ENCODE results near the gene VPS11. TPM values are rescaled to one million over a fixed set of nuclear protein-coding genes. Genes with fewer than 3 reads are reported as not detected.
"Not testable (repeated sequence)": the region's sequence is repeated elsewhere in the genome, so short reads cannot be mapped to it uniquely, and the experiment has no call there.

VPS11 gene
- total RNA-seq, 1 donor from 2014 or later = 42.6 TPM

DNA sequence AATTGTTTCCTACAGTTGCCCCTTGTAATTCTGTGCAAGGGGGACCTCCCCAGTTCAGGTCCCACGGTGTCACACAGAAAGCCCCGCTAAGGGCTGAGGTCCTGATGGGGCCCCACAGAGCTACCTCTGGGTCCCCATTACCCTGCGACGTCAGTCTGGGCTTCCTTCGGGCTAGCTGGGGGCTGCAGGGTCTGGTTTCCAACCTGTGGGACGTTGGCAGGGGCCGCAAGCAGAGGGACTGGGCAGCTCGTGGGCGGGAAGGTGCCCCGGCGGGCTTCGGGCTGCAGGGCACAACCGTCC lies 37.6 kb upstream of the VPS11 start:
- no peaks in the 10 kb centered on the region for H3K27me3 Mint-ChIP-seq (ENCODE audit: unreplicated experiment)
- TF ChIP-seq, protein P1, sequence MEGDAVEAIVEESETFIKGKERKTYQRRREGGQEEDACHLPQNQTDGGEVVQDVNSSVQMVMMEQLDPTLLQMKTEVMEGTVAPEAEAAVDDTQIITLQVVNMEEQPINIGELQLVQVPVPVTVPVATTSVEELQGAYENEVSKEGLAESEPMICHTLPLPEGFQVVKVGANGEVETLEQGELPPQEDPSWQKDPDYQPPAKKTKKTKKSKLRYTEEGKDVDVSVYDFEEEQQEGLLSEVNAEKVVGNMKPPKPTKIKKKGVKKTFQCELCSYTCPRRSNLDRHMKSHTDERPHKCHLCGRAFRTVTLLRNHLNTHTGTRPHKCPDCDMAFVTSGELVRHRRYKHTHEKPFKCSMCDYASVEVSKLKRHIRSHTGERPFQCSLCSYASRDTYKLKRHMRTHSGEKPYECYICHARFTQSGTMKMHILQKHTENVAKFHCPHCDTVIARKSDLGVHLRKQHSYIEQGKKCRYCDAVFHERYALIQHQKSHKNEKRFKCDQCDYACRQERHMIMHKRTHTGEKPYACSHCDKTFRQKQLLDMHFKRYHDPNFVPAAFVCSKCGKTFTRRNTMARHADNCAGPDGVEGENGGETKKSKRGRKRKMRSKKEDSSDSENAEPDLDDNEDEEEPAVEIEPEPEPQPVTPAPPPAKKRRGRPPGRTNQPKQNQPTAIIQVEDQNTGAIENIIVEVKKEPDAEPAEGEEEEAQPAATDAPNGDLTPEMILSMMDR (IDR thresholded peaks at IDR 0.05) = no peak
- H3K9me3 Mint-ChIP-seq (ENCODE audit: unreplicated experiment) = no peaks in the 10 kb centered on the region
- DNase-seq (ENCODE audit: extremely low spot score, unreplicated experiment) = no peak
- peaks cover 17% of the 10 kb centered on the region for H3K4me1 Mint-ChIP-seq (ENCODE audit: unreplicated experiment)
- H3K4me3 Mint-ChIP-seq (ENCODE audit: unreplicated experiment) = peak overlapping the region; percentile 79
- H3K27ac Mint-ChIP-seq (ENCODE audit: unreplicated experiment) = no peak overlapping the region
- H3K36me3 Mint-ChIP-seq (ENCODE audit: unreplicated experiment) = no peaks in the 10 kb centered on the region

DNA sequence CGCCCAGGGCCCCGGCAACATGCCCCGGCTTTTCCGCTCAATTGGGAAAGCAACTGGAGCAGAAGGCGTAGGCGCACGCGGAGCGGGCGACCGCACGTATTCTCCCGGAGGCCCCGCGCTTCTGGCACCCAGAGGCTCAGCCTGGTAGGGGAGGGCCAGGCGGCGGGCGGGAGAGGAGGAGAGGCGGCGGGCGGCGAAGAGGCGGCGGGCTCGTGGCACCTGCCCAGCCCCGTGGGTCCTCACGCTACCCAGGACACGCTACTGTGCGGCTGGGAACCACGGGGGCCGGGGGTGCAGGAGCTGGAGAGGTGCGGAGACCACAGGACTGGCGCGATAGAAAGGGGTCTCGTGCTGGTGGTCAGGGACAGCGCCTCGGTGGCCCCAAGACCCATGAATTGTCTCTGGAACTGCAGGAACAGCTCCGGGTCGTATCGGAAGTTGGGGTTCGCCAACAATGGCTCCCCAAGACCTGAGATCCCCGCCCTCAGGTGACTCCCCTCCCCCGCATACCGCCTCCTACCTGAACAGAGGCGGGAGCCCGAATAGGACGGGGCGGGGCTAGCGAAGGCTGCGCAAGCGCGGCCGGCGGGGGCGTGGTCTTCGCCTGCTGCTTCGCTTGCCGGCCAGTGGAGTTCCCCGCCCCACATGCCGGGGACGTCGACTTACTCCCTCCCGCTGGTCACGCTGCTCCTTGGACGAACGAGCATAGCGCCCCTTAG lies 37.1 kb upstream of the VPS11 start, which contains the start of gene SLC37A4:
SLC37A4 (minus strand) TSS at position 549 of the 719 bp plus-strand sequence.
- no peaks in the 10 kb centered on the region for H3K9me3 Mint-ChIP-seq (ENCODE audit: unreplicated experiment)
- no peak within 1 kb of the TSS for H3K27ac Mint-ChIP-seq (ENCODE audit: unreplicated experiment)
- H3K36me3 Mint-ChIP-seq (ENCODE audit: unreplicated experiment) = no peaks in the 10 kb centered on the region
- peaks cover 17% of the 10 kb centered on the region for H3K4me1 Mint-ChIP-seq (ENCODE audit: unreplicated experiment)
- no peaks in the 10 kb centered on the region for H3K27me3 Mint-ChIP-seq (ENCODE audit: unreplicated experiment)
- TF ChIP-seq, protein P1 (IDR thresholded peaks at IDR 0.05) = peak; percentile 90
- peak within 1 kb of the TSS; percentile 79 for H3K4me3 Mint-ChIP-seq (ENCODE audit: unreplicated experiment)
- peak; percentile 99 for DNase-seq (ENCODE audit: extremely low spot score, unreplicated experiment)

DNA sequence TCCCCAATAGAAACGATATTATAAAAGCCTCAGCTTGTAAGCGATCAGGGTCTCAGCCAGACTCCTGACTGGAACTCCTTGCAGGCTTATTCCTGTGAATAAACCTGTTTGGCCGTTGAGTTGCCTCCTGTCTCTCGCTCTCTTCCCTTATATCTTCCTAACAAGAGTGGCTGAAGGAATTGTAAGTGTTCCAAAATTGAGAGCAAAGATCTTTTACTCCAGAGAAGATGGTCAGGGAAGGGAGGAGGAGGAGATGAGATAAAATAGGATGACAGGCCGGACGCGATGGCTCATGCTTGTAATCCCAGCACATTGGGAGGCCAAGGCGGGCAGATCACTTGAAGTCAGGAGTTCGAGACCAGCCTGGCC lies 35.7 kb upstream of the VPS11 start:
- TF ChIP-seq, protein P1 (IDR thresholded peaks at IDR 0.05) = no peak
- Mint-ChIP-seq H3K4me1 (ENCODE audit: unreplicated experiment) (peaks cover 17% of the 10 kb centered on the region), H3K4me3 (ENCODE audit: unreplicated experiment) (no peak overlapping the region), H3K27me3 (ENCODE audit: unreplicated experiment) (no peaks in the 10 kb centered on the region), H3K27ac (ENCODE audit: unreplicated experiment) (no peak overlapping the region), H3K9me3 (ENCODE audit: unreplicated experiment) (no peaks in the 10 kb centered on the region), H3K36me3 (ENCODE audit: unreplicated experiment) (no peaks in the 10 kb centered on the region)
- no peak for DNase-seq (ENCODE audit: extremely low spot score, unreplicated experiment)

DNA sequence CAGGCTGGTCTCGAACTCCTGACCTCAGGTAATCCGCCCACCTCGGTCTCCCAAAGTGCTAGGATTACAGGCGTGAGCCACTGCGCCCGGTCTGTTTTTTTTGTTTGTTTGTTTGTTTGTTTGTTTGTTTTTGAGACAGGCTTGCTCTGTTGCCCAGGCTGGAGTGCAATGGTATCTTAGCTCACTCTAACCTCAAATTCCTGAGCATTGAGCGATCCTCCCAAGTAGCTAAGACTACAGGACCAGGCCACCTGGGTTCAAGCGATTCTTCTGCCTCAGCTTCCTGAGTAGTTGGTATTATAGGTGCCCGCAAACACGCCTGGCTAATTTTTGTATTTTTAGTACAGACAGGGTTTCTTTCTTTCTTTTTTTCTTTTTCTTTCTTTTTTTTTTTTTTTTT lies 34.2 kb upstream of the VPS11 start:
- not testable (repeated sequence) for H3K4me3 Mint-ChIP-seq (ENCODE audit: unreplicated experiment); H3K27ac Mint-ChIP-seq (ENCODE audit: unreplicated experiment); H3K36me3 Mint-ChIP-seq (ENCODE audit: unreplicated experiment); DNase-seq (ENCODE audit: extremely low spot score, unreplicated experiment); H3K27me3 Mint-ChIP-seq (ENCODE audit: unreplicated experiment); H3K9me3 Mint-ChIP-seq (ENCODE audit: unreplicated experiment)
- peaks cover 14% of the 10 kb centered on the region for H3K4me1 Mint-ChIP-seq (ENCODE audit: unreplicated experiment)

DNA sequence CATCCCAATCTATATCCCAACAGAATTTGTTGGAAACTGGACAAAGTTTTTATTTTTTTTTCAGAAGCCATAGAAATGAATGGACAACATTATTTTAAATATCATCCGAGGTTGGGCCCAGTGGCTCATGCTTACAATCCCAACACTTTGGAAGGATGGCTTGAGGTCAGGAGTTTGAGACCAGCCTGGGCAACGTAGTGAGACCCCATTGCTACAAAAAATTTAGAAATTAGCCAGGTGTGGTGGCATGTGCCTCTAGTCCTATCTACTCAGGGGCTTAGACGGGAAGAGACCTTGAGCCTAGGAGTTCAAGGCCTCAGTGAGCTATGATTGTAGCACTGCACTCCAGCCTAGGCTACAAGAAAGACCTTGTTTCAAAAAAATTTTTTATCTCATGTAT lies 32.8 kb upstream of the VPS11 start:
- TF ChIP-seq, protein P1 (IDR thresholded peaks at IDR 0.05) = no peak
- H3K27ac Mint-ChIP-seq (ENCODE audit: unreplicated experiment) = no peak overlapping the region
- no peaks in the 10 kb centered on the region for H3K9me3 Mint-ChIP-seq (ENCODE audit: unreplicated experiment)

More for the DNA sequence above, 32.8 kb upstream of the VPS11 start:
- Mint-ChIP-seq H3K4me3 (ENCODE audit: unreplicated experiment) (no peak overlapping the region), H3K36me3 (ENCODE audit: unreplicated experiment) (no peaks in the 10 kb centered on the region), H3K27me3 (ENCODE audit: unreplicated experiment) (no peaks in the 10 kb centered on the region), H3K4me1 (ENCODE audit: unreplicated experiment) (peaks cover 3% of the 10 kb centered on the region)
- DNase-seq (ENCODE audit: extremely low spot score, unreplicated experiment) = no peak

Data from osteocyte (in vitro differentiated cells).